Endothelial cell of umbilical vein (primary cell): ENCODE data around the gene CELF1.

ENCODE experiments used
- CTCF ChIP-seq, 2 donors: IDR thresholded peaks; 1 replicate in 1 of 2; 2 replicates in 1 of 2; pipeline ENCODE4 v1.5.1; 2011; ENCODE audit warnings: low read length in 2 of 2, mild to moderate bottlenecking in 2 of 2, moderate library complexity in 2 of 2, control low read depth in 1 of 2, inconsistent platforms in 1 of 2, low read depth in 1 of 2; ENCODE audit not compliant: insufficient read depth in 1 of 2; ENCODE audit errors: extremely low read depth in 1 of 2
- EZH2 ChIP-seq: IDR thresholded peaks from 2 replicates; pipeline ENCODE4 v1.6.1; 2012; ENCODE audit warnings: borderline replicate concordance, low read depth, mild to moderate bottlenecking, moderate library complexity, low read length, inconsistent platforms; ENCODE audit not compliant: severe bottlenecking
- JUN ChIP-seq: IDR thresholded peaks from 2 replicates; pipeline ENCODE4 v1.6.1; 2011; ENCODE audit warnings: borderline replicate concordance, low read depth; ENCODE audit not compliant: insufficient read length, insufficient read depth
- MYC ChIP-seq: IDR thresholded peaks from one replicate; pipeline ENCODE4 v1.6.1; 2011; ENCODE audit warnings: mild to moderate bottlenecking, low read depth, low read length
- POLR2A ChIP-seq: IDR thresholded peaks from 2 replicates; pipeline ENCODE4 v1.6.1; 2012; ENCODE audit warnings: low read depth, mild to moderate bottlenecking, control low read depth, low read length

- no peak for TF ChIP-seq JUN
- peak; percentile 63 for TF ChIP-seq POLR2A
- TF ChIP-seq CTCF (IDR thresholded peaks at IDR 0.05; ENCODE audit: extremely low read depth in 1 of 2, insufficient read depth in 1 of 2, low read depth in 1 of 2, low read length in 2 of 2) = no peak
- TF ChIP-seq EZH2 = no peak
- TF ChIP-seq MYC = no peak
Observed at GRCh38 chr11:47578524-47579494, 25.9 kb upstream of the CELF1 start, which contains the start of the genes KBTBD4 and NDUFS3.
